ENCODE measurements around the gene PRPSAP2. TPM values are rescaled to one million over a fixed set of nuclear protein-coding genes. Genes with fewer than 3 reads are reported as not detected.

The PRPSAP2 gene
- total RNA-seq, 1 experiment from 2014 or later, result 37.8 TPM

- ChIA-PET POLR2A (interaction anchor here (1.1 kb wide), 1 partner anchor 8 kb away, joined by 4 read pairs; no protein-coding TSS in a partner anchor), CTCF (no interaction called here), RAD21 (ENCODE audit: low non-redundant PET in 1 of 2, low total read pairs in 2 of 2, uncharacterized antibody in 2 of 2, unreplicated experiment in 2 of 2) (no interaction called here)
- TSS peak; percentile 71 for BruUV-seq (replicated peaks)
- Histone ChIP-seq H3K4me2 (ENCODE audit: low read length) (peak overlapping the region; percentile 68), H3K27me3 (ENCODE audit: insufficient read depth, low read length) (no peaks in the 10 kb centered on the region), H2AFZ (ENCODE audit: low read depth, low read length, poor library complexity, severe bottlenecking) (no peak overlapping the region), H3K9ac (ENCODE audit: low read length) (peak overlapping the region; percentile 79), H3K9me3 (ENCODE audit: control insufficient read depth in 1 of 2, insufficient read depth in 1 of 2, low read depth in 1 of 2, low read length in 2 of 2) (no peaks in the 10 kb centered on the region), H4K20me1 (ENCODE audit: insufficient read depth) (no peaks in the 10 kb centered on the region), H3K79me2 (ENCODE audit: insufficient read depth, low read length) (peaks cover 41% of the 10 kb centered on the region), H3K4me1 (ENCODE audit: control insufficient read depth in 1 of 2, insufficient read depth in 2 of 2, low read length in 2 of 2) (peaks cover 15 to 34% of the 10 kb centered on the region in 2 experiments; a peak in 3 of 4 replicates), H3K4me3 (replicated peaks in 1 of 2; ENCODE audit: low read depth in 1 of 2, low read length in 2 of 2) (peak overlapping the region; percentile 61 to 82), H3K9me2 (ENCODE audit: insufficient read depth) (no peaks in the 10 kb centered on the region), H3K36me3 (ENCODE audit: control insufficient read depth in 1 of 2, insufficient read depth in 2 of 2, low read length in 2 of 2) (no peaks in the 10 kb centered on the region), H3K27ac (ENCODE audit: low read depth, low read length) (peak overlapping the region; percentile 49)
- DNase-seq (ENCODE audit: low read depth, low spot score), result no peak
- no peak for ATAC-seq
- TF ChIP-seq ELF1 (IDR thresholded peaks at IDR 0.05; ENCODE audit: borderline replicate concordance, low read depth) (no peak), CEBPB (IDR thresholded peaks at IDR 0.05; ENCODE audit: low read depth) (no peak), SP1 (IDR thresholded peaks at IDR 0.05; ENCODE audit: low read depth) (no peak), CBX3 (IDR thresholded peaks at IDR 0.05; ENCODE audit: low read depth) (no peak), ZBTB33 (IDR thresholded peaks at IDR 0.05; ENCODE audit: extremely low read depth, insufficient replicate concordance, low read length) (no peak), POLR2AphosphoS5 (IDR thresholded peaks at IDR 0.05; ENCODE audit: low read depth, low read length) (no peak), CTCF (IDR thresholded peaks at IDR 0.05 in 2 of 3, conservative IDR thresholded peaks at IDR 0.05 in 1 of 3; ENCODE audit: borderline replicate concordance in 1 of 3, insufficient read depth in 1 of 3, low read depth in 2 of 3, low read length in 2 of 3) (no peak), EGR1 (IDR thresholded peaks at IDR 0.05; ENCODE audit: low read depth) (no peak), EZH2phosphoT487 (IDR thresholded peaks at IDR 0.05; ENCODE audit: borderline replicate concordance) (no peak), JUND (IDR thresholded peaks at IDR 0.05) (no peak), ZFX (IDR thresholded peaks at IDR 0.05) (no peak), REST (IDR thresholded peaks at IDR 0.05; ENCODE audit: low read depth) (no peak), EZH2 (IDR thresholded peaks at IDR 0.05) (no peak), MAX (IDR thresholded peaks at IDR 0.05) (no peak; the same call in 1 of the 2 replicates), YY1 (IDR thresholded peaks at IDR 0.05; ENCODE audit: extremely low read depth, insufficient replicate concordance, low read depth, low read length) (no peak)
- intact Hi-C loops (cut with micrococcal nuclease), result no loop called here
Observed at GRCh38 chr17:18858567-18859245, 775 bp downstream of the PRPSAP2 start.

Measured in HCT116 (cell line).